Astrocyte of the hippocampus (primary cell): Measurements from ENCODE around the gene SH3BGRL2.
"Not testable (repeated sequence)": the region's sequence is repeated elsewhere in the genome, so short reads cannot be mapped to it uniquely, and the experiment has no call there.

Source experiments
- DNase-seq: peaks from one replicate; pipeline ENCODE4 v3.0.0; 2011; ENCODE audit warnings: low read depth, low spot score

Gene SH3BGRL2

DNA sequence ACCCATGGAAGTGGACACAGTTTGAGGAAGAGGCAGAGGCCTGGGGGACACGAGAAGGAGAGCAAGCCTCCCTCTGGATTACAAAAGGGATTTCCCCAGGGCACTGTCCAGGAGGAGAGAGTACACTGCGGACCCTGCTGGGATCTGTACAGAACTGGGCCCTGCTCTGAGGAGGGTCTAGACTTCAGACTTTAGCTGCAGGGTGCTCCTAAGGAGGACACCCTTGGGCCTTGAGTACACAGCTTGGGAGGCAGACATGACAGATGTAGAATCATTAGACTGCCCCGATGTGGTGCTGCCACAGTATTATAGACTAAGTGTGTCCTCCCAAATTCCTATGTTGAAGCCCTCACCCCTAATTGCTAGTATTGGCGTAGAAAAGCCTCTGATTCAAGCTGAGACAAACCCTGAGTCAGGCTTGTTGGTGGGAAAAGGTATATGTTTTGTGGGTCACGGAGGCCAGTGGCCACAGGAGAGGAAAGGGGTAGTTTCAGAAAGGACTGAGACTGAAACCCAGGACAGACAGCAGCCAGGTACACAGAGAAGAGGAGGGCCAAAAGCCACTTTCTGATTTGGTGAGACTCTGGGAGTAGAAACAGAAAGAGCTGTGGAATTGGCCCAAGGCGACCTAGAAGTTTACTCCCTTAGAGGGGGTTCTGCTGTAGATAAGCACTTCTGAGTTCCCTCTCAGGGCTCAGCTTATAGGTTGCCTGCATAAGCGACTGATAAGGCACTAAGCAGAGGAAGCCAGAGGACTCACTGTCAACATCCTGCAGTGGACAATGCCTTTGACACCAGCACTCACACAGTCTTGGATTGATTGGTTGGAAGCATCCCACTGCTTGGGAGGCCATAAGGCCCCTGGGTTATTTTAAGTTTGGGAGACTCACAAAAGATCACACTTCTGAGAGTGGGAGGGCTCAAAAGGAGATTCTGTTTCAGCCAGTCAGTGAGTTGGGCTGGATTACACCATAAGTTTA lies 16.5 kb upstream of the SH3BGRL2 start:
- DNase-seq: no peak

DNA sequence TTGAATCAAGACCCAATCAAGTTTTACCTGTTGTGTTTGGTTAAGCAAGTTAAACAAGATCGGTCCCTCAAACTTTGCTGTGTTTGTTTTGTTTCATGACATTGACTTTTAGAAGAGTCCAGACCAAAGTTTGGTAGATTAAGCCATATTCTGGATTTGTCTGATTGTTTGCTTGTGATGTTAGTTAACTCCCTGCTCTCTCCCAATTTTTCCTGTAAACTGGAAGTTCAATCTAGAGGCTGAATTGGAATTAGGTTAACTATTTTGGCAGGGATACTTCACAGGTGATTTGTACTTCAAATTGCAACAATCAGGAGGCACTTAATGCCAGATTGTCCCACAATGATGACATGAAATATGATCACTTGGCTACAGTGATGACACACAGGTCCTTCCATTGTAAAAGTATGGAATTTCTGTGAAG lies 13.6 kb upstream of the SH3BGRL2 start:
- DNase-seq: no peak

DNA sequence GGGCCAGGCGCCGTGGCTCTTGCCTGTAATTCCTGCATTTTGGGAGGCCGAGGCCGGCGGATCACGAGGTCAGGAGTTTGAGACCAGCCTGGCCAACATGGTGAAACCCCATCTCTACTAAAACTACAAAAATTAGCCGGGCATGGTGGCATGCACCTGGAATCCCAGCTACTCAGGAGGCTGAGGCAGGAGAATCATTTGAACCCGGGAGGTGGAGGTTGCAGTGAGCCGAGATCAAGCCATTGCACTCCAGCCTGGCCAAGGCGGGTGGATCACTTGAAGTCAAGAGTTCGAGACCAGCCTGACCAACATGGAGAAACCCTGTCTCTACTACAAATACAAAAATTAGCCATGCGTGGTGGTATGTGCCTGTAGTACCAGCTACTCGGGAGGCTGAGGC lies 12.7 kb upstream of the SH3BGRL2 start:
- DNase-seq: not testable (repeated sequence)

DNA sequence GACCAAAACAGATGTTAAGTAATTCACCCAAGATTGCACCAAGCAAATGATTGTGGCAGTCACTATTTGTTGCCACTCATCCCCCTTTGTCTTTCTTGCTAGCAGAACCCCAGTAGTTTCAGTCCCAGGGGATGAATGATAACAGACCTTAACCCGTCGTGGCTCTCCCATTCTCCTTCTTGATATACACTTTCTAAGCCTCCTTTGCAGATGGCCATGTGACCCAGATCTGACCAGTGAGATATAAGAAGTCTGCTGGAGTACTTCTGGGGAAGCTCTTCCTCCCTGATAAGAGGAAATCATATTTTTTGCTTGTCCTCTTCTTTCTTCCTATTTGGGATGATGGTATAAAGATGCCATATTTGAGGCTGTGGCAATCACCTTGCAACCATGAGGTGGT lies 9.6 kb upstream of the SH3BGRL2 start:
- no peak for DNase-seq

DNA sequence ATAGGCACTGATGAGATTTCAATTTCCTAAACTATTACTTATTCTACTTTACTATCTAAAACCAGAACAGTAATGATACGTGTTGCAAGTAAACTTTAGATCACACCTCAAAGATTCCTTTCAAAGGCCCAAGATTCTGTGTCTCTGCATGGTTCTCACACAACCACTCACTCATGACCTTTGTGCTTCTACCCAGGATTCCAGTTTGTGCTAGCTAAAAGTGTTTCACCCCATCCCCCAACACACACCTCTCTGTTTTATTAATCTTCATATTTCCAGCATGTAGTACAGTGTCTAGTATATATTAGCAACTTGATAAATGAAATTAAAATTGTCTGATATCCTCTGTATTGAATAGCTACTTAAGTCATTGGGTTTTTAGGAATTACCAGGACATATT lies 8.8 kb upstream of the SH3BGRL2 start:
- no peak for DNase-seq

DNA sequence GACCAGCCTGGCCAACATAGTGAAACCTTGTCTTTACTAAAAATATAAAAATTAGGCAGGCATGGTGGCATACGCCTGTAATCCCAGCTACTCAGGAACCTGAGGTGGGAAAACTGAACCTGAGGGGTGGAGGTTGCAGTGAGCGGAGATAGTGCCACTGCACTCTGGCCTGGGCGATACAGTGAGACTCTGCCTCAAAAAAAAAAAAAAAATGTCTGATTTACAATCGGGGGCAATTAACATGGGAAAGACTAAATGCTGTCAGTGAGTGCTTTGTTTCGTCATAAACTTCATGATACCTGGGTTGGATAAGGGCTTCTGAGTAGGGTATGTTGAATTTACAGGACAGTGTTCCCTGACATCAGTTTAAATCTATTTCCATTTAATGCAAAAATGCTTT lies 8.0 kb upstream of the SH3BGRL2 start:
- no peak for DNase-seq

DNA sequence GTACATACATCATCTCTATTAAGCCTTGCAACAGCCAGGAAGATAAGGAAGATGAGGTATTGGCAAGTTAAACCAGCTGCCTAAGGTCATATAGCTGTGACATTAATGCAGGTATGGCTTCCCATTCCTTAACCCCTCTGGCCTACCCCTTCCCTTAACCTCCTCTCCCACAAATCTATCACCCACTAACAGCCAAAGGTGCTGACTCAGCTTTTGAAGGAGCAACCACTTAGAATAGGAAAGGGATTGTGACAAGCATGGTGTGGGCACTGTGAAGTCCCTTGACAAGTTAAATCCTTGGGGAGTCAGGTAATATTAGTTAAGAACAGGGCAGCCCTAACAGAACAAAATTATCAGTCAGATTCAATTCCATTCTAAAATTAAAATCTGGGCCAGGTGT lies 5.4 kb upstream of the SH3BGRL2 start:
- DNase-seq: no peak

DNA sequence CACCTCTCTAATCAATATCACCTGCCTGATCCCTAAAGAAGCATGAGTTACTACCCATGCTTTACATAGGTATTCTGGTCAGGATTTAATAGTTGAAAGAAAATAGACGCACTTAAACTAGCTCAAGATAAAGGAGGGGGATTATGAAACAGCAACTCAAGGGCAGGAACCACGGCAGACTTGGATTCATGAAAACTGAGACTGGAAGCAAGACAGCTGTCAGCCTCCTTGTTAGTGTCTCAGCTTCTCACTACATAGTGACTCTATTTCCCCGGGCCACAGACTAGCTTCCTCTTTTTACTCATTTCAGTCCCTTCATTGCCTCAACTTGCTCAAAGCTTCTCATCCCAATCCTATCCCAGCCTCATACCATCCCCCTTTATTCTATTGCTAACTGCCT lies 4.3 kb upstream of the SH3BGRL2 start:
- no peak for DNase-seq

DNA sequence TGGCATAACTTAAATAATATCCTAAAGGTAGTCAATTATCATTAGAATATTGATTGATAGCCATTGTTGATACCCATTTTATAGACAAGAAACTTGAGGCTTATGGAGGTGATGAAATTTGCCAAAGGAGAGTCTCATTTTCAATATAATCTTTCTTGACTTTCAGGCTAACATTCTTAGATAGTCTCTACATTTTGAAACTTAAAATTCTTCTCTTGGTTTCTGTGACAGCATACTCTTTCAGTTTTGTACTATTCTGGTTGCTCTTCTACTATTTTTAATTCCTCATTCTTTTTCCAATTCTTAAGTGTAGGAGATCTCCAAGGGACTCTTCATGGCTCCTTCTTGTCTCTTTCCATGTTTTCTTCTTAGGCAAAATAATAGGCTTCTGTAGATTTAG lies 3.7 kb upstream of the SH3BGRL2 start:
- no peak for DNase-seq

DNA sequence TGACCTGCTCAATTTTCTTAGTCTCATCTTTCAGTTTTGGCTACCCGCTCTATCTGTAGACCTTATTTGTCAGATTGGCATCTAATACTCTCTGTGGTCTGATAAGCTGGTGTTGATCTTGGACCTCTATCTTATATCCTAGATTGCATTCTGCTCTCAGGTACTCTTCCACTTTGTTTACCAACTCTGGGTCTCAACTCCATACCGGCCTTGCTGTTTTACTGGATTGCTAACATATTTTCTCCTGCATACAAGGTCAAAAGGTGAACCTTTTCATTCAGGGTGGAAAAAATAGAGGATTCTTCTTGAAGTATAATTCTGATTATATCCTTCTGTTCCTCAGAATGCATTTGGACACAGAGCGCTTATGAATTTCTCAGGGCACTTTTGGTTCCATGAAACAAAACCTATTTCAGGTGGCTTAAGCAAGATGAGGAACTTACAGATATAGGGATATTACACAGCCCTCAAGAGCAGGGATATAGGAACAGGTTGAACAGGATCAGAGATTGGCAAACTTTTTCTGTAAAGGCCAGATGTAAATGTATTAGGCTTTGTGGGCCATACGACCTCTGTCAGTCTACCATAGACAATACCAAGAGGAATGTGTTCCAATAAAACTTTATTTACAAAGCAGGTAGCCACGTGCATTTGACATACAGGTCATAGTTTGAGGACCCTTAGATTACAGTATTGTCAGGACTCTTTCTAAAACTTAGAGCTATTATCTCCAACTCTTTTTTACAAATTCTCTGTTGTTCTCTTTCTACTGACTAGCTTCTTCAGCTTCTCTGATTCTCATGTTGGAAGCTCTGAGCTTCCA lies 2.5 kb upstream of the SH3BGRL2 start:
- no peak for DNase-seq

DNA sequence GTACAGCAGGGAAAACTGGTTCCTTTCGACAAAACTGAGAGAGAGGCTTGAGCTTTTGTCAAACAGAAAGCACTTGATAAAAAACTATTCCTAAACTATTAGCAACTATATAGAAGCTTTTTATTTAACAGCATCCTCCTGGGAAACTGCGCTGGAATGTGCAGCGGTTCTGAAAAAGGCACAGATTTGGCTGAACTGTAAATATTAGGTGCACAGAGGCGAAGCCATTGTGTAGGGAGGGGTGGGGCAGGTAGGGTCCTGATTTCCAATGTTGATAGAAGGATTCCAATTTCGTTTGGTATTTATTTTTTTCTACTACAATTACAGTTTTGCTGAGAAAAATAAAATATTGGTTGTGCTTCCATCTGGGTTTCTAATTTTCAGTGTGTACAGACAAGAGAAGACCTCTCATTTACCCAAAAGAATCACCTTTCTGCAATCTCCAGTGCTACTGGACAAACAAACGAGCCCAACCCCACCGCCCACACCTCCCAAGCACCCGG lies 698 bp upstream of the SH3BGRL2 start:
- DNase-seq: no peak

DNA sequence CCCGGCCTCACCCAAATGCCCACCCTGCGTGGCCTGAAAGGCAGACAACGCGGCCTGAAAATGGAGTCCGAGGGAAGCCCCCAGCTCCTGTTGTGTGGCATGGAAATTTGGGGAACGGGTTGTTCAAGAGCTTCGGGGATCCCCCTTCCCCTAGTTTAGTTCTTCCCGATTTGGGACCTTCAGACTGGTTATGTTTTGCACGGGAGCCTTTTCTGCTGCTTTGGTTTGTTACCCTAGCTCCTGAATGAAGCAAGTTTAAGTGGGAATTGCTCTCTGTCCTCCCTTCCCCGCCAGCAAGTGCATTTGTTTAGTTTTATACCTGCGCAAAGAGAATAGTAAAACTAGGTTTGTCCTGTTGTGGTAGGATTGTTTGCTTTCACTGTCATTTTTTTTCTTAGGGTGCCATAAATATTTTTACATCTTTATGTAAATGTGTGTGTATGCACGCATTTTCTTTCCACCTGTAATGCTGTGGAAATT lies 604 bp downstream of the SH3BGRL2 start:
- DNase-seq: no peak

DNA sequence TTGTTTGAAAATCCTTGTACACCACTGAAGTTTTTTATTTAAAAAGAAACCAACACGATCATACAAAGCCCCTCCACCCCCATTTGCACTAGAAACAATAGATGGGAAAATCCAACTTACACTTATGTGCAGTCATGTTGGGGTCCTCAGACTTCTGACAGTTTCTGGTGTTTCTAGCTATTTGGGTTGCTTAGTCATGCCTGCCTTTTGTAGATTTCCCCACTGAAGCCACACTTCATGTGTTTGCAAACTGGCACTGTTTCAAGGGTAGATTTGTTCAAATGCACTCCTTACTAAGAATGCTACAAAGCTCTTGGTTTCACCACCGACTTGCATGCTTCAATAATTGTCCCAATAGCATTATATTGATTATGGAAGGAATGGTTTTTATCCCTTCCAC lies 1.5 kb downstream of the SH3BGRL2 start:
- peak; percentile 58 for DNase-seq

DNA sequence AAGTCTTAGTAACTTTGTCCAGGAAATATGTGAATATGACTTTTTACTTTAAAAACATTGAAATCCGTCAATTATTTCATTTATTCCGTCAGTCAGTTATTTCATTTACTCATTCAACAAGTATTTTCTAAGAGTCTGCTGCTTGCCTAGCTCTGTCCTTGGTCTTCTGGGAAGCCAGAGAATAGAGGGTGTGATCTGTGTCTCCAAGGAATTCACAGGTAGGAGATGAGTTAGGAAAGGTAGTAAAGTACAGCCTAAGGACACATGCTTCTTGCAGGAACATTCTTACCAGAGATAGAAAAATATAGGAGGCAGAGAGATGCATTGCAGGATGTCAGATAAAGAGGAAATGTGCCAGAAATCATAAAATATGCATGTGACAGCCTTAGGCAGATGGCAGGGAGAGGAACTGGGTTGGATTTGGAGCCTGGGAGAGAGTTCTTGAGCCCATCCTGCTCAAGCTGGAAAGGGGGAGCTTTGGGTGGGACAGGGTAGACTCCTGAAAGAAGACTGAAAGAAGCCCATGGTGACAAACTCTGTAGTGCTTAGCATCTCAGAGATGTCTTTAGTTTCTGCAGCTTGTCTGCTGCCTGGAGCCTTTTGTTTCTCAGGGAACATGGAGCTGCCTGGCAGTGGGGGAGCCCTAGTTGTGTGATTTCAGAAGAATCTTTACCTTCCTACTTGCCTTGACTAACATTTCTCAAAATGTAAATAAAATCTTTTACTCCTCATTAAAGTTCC lies 3.5 kb downstream of the SH3BGRL2 start:
- DNase-seq: no peak

DNA sequence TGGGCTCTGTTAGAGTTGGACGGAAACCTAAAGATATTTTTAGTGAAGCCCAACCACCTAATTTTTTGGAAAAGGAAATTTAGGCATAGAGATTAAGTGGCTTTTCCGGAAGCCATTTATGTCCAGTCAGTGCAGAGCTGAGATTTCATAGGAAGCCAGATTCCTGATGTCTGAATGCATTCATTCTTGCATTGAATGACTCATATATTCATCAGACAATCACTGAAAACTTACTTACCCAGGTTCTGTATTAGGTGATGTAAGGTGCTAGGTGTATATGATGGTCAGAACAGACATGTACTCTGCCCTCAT lies 4.1 kb downstream of the SH3BGRL2 start:
- DNase-seq: peak; percentile 28

DNA sequence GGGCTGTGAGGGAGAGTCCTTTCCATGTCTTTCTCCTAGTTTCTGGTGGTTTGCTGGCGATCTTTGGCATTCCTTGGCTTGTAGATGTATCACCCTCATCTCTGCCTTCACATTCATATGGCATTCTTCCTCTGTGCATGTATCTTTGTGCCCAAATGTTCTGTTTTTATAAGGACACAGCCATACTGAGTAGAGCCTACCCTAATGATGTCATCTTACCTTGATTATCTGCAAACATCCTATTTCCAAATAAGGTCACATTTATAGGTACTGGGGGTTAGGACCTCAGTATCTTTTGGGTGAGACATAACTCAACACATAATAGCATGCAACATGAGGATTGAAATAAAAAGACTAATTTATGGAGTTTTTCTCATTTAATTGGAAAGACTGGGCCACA lies 5.5 kb downstream of the SH3BGRL2 start:
- no peak for DNase-seq

DNA sequence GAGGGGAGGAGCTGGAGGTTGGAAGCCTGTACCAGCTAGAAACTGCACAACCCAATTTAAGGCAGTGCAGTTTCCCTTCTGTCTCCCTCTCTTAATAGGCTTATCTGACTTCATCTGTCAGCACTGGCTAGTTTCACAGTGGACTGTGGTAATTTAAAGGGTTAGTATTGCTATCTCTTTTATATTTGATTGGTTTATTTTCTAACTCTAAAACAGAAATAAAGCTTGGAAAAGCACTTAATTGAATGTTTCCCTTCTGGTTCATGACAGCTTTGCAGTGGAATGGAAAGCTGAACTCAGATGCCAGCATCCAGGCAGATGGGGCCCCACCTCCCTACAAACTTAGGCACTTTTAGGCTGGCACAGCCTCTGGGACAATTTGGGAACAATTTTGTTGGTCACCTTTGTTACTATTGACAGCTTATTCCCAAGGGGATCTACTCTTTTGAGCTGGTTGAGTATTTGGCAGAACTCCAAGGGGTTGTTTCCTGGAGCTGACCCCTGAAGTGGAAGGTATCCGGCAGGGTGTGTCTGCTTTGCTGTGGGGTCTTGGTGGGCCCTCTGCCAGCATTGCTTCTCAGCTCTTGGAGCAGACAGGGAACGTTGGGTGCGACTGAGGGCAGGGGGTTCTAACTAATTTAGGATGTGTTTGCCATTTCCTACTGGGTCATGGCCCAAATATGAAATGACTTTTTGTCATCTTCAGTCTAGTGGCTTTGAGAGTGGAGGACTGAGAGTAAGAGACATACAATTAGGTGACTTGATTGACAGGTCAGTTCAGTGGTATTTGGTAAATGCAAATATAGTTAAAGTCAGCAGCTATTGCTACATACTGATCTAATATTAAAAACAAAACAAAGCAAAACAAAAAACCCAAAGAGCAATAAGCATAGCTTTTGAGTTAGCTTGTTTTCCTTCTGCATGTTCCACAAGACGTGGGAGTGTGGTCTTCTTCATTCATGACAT lies 9.3 kb downstream of the SH3BGRL2 start:
- no peak for DNase-seq

DNA sequence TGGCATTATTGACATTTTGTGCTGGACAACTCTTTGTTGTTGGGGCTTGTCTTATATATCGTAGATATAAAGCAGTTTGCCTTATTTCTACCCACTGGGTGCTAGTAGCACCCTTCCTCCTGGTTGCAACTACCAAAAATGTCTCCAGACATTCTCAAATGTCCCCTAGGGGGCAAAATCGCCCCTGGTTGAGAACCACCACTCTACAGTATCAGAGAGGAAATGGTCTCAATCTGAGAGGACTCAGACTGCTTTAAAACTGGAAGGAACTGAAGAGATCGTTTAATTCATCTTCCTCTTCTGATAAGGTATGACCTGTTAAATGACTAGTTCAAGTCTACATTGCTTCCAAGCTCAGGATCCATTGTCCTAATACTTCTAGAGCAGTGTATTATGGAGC lies 14.9 kb downstream of the SH3BGRL2 start:
- no peak for DNase-seq

DNA sequence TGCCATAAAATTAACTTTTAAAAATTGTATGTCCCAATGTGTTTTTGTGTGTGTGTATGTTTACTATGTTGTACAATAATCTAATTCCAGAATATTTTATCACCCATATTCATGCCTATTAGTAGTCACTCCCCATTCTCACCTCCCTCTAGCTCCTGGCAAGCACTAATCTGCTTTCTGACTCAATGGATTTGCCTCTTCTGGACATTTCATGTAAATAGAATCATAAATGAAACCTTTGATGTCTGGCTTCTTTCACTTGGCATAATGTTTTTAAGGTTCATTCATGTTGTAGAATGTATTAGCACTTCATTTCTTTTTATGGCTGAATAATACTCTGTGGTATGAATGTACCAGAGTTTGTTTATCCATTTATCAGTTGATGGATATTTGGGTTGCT lies 15.4 kb downstream of the SH3BGRL2 start:
- peak; percentile 29 for DNase-seq

DNA sequence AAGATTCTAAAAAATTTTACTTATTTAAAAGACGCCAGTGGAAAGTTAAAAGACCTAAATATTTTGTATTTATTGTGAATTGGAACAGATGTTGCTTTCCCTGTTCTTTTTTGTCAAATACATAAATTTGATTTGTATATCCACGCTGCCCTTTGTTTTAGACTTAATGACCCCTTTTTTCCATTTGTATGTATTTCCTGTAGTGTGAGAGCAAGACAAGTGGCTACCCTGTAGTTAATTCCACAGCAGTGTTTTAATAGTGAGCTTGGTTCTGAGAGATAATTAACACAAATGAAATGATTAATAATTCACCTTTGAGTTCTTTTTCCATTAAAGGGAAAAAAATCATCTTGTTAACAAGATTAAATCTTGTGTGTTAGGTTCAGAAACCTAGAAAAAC lies 16.6 kb downstream of the SH3BGRL2 start:
- DNase-seq: no peak

DNA sequence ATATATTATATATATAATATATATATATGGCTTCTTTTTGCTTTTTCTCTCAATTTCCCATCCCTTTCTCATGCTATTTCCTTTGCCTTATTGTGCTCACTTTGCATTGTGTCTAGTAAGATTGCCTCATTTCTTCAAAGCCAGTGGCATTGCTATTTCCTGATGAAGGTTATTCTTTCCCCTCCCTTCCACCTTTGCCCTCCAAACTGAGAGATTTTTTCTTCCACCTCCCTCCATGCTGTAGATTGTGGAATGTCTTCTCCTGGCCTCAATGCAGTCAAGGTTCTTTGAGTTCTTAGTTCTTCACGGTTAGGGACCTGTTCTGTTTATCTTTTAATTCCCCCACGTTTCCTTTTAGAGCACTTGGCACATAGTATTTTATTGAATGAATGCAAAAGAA lies 17.2 kb downstream of the SH3BGRL2 start:
- no peak for DNase-seq
